GM23338 (cell line): ENCODE results near the gene TMEM185B. TPM values are rescaled to one million over a fixed set of nuclear protein-coding genes. Genes with fewer than 3 reads are reported as not detected.
A peak's percentile ranks its signal among the peaks of the same experiment; 100 is the strongest.

Experiments used
- ATAC-seq: fragments of 200-7000 bp; cut with Tn5 transposase; 3 replicates; pipeline ENCODE4 v1.9.1; 2020
- DNase-seq: peaks from one replicate; pipeline ENCODE4 v3.0.0-alpha.2; 2015; ENCODE audit warnings: low spot score
- H2AFZ ChIP-seq: fragments of 200-600 bp; sonication (generic); 2 replicates; pipeline ENCODE4 v1.8.0; 2016; ENCODE audit warnings: antibody characterized with exemption, mild to moderate bottlenecking, moderate library complexity
- H3F3A ChIP-seq: fragments of 200-600 bp; sonication (generic); replicated peaks from 2 replicates; pipeline ENCODE4 v1.8.0; 2017; ENCODE audit warnings: antibody characterized with exemption, mixed run types, low read depth
- H3K27ac ChIP-seq: fragments of 200-600 bp; sonication (generic); 2 replicates; pipeline ENCODE4 v1.6.1; 2016; ENCODE audit warnings: low read depth
- H3K27me3 ChIP-seq: fragments of 200-600 bp; sonication (generic); 2 replicates; pipeline ENCODE4 v1.8.0; 2016; ENCODE audit warnings: mild to moderate bottlenecking, mixed run types, moderate library complexity; ENCODE audit not compliant: insufficient read depth
- H3K36me3 ChIP-seq: fragments of 200-600 bp; sonication (generic); 2 replicates; pipeline ENCODE4 v1.8.0; 2016; ENCODE audit warnings: mild to moderate bottlenecking; ENCODE audit not compliant: insufficient read depth
- H3K4me1 ChIP-seq: fragments of 200-600 bp; sonication (generic); 2 replicates; pipeline ENCODE4 v1.8.0; 2016; ENCODE audit warnings: mild to moderate bottlenecking, moderate library complexity; ENCODE audit not compliant: insufficient read depth
- H3K4me2 ChIP-seq: fragments of 200-600 bp; sonication (generic); 2 replicates; pipeline ENCODE4 v1.7.1; 2017; ENCODE audit warnings: mixed run types
- H3K4me3 ChIP-seq: fragments of 200-600 bp; sonication (generic); 2 replicates; pipeline ENCODE4 v1.6.1; 2016; ENCODE audit warnings: mixed run types
- H3K79me2 ChIP-seq: fragments of 200-600 bp; sonication (generic); replicated peaks from 2 replicates; pipeline ENCODE4 v1.8.0; 2017; ENCODE audit warnings: mild to moderate bottlenecking; ENCODE audit not compliant: insufficient read depth
- H3K9me2 ChIP-seq: fragments of 200-600 bp; sonication (generic); 2 replicates; pipeline ENCODE4 v1.8.0; 2017; ENCODE audit not compliant: insufficient read depth
- H4K20me1 ChIP-seq: fragments of 200-600 bp; sonication (generic); replicated peaks from 2 replicates; pipeline ENCODE4 v1.8.0; 2017; ENCODE audit warnings: mild to moderate bottlenecking; ENCODE audit not compliant: insufficient read depth
- H3K27ac Mint-ChIP-seq: 2 replicates; pipeline ENCODE4 v1.8.0; 2020; ENCODE audit warnings: inconsistent platforms, mild to moderate bottlenecking, moderate library complexity, mixed read lengths
- H3K27me3 Mint-ChIP-seq: 3 replicates; pipeline ENCODE4 v1.8.0; 2022; ENCODE audit warnings: low read depth, mild to moderate bottlenecking, moderate library complexity, mixed read lengths, inconsistent platforms; ENCODE audit not compliant: insufficient read depth, poor library complexity
- H3K36me3 Mint-ChIP-seq: 3 replicates; pipeline ENCODE4 v1.8.0; 2021; ENCODE audit warnings: low read depth, mild to moderate bottlenecking, inconsistent platforms, moderate library complexity, mixed read lengths
- H3K4me1 Mint-ChIP-seq: 3 replicates; pipeline ENCODE4 v1.8.0; 2020; ENCODE audit warnings: mild to moderate bottlenecking, inconsistent platforms, mixed read lengths
- H3K4me3 Mint-ChIP-seq: 3 replicates; pipeline ENCODE4 v1.8.0; 2021; ENCODE audit warnings: moderate library complexity, mild to moderate bottlenecking, inconsistent platforms, mixed read lengths
- H3K9me3 Mint-ChIP-seq: 3 replicates; pipeline ENCODE4 v1.8.0; 2020; ENCODE audit warnings: moderate library complexity, mild to moderate bottlenecking, inconsistent platforms, mixed read lengths
- CREB1 ChIP-seq: fragments of 250-450 bp; sonication (Bioruptor Pico); IDR thresholded peaks from 2 replicates; pipeline ENCODE4 v1.5.0; 2020; ENCODE audit warnings: low read depth, mild to moderate bottlenecking, moderate library complexity
- CTCF ChIP-seq, 2 experiments: fragments of 200-600 bp in 1 of 2; sonication (generic) in 1 of 2; conservative IDR thresholded peaks; 2 replicates each; pipeline versions ENCODE4 v1.5.1 to v1.6.1; 2016 to 2017; ENCODE audit warnings: antibody characterized with exemption in 2 of 2, low read depth in 2 of 2, mild to moderate bottlenecking in 2 of 2, moderate library complexity in 1 of 2
- EZH2 ChIP-seq: fragments of 200-600 bp; sonication (generic); IDR thresholded peaks from one replicate; pipeline ENCODE4 v1.8.0; 2017; ENCODE audit warnings: antibody characterized with exemption, mild to moderate bottlenecking, low read depth; ENCODE audit not compliant: unreplicated experiment
- EZH2phosphoT487 ChIP-seq: fragments of 200-600 bp; sonication (generic); IDR thresholded peaks from one replicate; pipeline ENCODE4 v1.8.1; 2018; ENCODE audit warnings: antibody characterized with exemption; ENCODE audit not compliant: unreplicated experiment
- NANOG ChIP-seq: IDR thresholded peaks from 2 replicates; pipeline ENCODE4 v1.6.1; 2016; ENCODE audit warnings: antibody characterized with exemption, borderline replicate concordance
- POLR2AphosphoS5 ChIP-seq: IDR thresholded peaks from 2 replicates; pipeline ENCODE4 v1.6.1; 2016; ENCODE audit warnings: antibody characterized with exemption, low read depth
- STAT1 ChIP-seq: IDR thresholded peaks from one replicate; pipeline ENCODE4 v1.6.1; 2016; ENCODE audit warnings: antibody characterized with exemption; ENCODE audit not compliant: unreplicated experiment
- ZNF114 ChIP-seq: fragments of 250-450 bp; sonication (Bioruptor Pico); IDR thresholded peaks from 2 replicates; pipeline ENCODE4 v1.5.0; 2020; ENCODE audit warnings: mild to moderate bottlenecking, moderate library complexity
- ZNF331 ChIP-seq: fragments of 250-450 bp; sonication (Bioruptor Pico); IDR thresholded peaks from 2 replicates; pipeline ENCODE4 v1.5.0; 2020; ENCODE audit warnings: low read depth, mild to moderate bottlenecking, moderate library complexity
- ZNF462 ChIP-seq: fragments of 250-450 bp; sonication (Bioruptor Pico); IDR thresholded peaks from 2 replicates; pipeline ENCODE4 v1.5.0; 2020; ENCODE audit warnings: mild to moderate bottlenecking, moderate library complexity
- long read RNA-seq: library from polyadenylated mRNA; unstranded; transcript quantifications from one replicate; pipeline ENCODE4 v2.0.0, GENCODE V29; 2020; ENCODE audit not compliant: unreplicated experiment
- polyA plus RNA-seq: library from polyadenylated mRNA; unstranded; fragments of >200 nt; fragmentation: Nextera tagmentation; extraction: Ambion mirVana; gene quantifications from 2 replicates; pipeline ENCODE4 v1.2.1, GENCODE V29; 2016
- total RNA-seq: library from RNA; depleted of rRNA; stranded (reverse); fragments of >200 nt; shearing (Covaris generic); gene quantifications from 2 replicates; pipeline ENCODE4 v1.2.3, GENCODE V29; 2014; rRNA removed
- TF ChIP-seq, protein P1 (sequence below): IDR thresholded peaks from 2 replicates; pipeline ENCODE4 v1.6.1; 2016; ENCODE audit warnings: antibody characterized with exemption
- TF ChIP-seq, protein P2 (sequence below): IDR thresholded peaks from one replicate; pipeline ENCODE4 v1.6.1; 2018; ENCODE audit warnings: antibody characterized with exemption; ENCODE audit not compliant: unreplicated experiment

The TMEM185B gene
- total RNA-seq = 15.2 and 24.4 TPM in 2 replicates
- 3.9 and 6.1 TPM in 2 replicates for polyA plus RNA-seq
- long read RNA-seq, transcript TMEM185B-201 (1 exons, 2,131 nt) = major isoform, 11 of 11 reads
- long read RNA-seq, partial matches to known transcripts = 0 of 11 reads
- long read RNA-seq, other reads (novel, unspliced or antisense) = 0 of 11 reads

DNA sequence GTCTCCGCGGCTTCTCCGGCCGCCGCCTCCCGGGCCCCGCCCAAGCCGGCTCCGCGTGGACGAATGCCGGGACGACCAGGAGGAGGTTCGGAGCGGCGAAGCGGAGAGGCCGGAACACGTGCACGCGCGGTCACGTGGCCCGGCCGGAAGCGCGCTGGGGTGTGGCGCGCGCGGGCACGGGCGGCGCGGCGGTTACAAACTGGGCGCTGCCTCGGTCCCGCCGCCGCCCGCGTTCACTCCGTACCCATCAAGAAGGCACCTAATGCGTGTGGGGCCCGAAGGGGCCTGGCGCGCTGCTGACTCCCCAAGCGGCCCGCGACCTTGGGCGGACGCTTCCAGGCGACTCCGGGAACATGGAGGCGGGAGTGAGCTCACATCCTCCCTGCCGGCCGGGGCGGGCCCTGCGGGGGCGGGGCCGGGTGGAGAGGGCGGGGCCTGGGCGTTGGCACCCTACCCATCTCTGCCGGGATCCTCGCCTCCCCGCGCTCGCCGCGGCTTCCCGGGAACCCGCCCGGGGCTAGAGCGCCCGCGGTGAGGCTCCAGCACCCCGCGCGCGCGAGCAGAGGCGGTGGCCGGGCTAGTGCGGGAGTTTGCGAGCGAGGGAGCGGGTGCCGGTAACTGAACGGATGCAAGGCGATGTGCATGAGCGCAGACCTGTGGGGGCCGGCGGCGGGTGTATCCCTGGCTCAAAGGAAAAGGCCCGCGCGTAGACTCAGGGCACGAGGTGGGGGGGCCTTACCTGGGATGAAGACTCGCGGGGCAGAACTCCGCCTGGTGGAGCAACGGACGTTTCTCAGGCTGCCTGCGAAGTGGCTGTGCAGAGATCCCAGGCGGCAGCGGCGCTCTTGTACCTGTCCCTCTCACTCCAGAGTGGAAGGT, at the start of gene TMEM185B:
TMEM185B (minus strand) TSS at position 367 of the 879 bp plus-strand sequence. CDS start 424 bp downstream, outside the sequence.
- Histone ChIP-seq H3K4me2 (peak within 1 kb of the TSS; percentile 86), H2AFZ (peak within 1 kb of the TSS; percentile 97), H3K4me1 (no peaks in the 10 kb centered on the region; the same call in 1 of the 2 replicates), H3F3A (no peaks in the 10 kb centered on the region), H4K20me1 (peaks cover 11% of the 10 kb centered on the region; the same call in 1 of the 2 replicates), H3K27ac (no peak within 1 kb of the TSS), H3K9me2 (peaks cover 6% of the 10 kb centered on the region; the same call in 1 of the 2 replicates), H3K27me3 (peaks cover 29% of the 10 kb centered on the region), H3K4me3 (peak within 1 kb of the TSS; percentile 66), H3K36me3 (no peaks in the 10 kb centered on the region; the same call in 1 of the 2 replicates), H3K79me2 (peaks cover 14% of the 10 kb centered on the region)
- Mint-ChIP-seq H3K9me3 (peaks cover 13% of the 10 kb centered on the region), H3K4me3 (peak within 1 kb of the TSS; percentile 76), H3K36me3 (peaks cover 20% of the 10 kb centered on the region), H3K27ac (no peak within 1 kb of the TSS), H3K4me1 (peaks cover 18% of the 10 kb centered on the region), H3K27me3 (peaks cover 36% of the 10 kb centered on the region)
- DNase-seq (peak; percentile 83), ATAC-seq (peak; percentile 89)
- TF ChIP-seq EZH2phosphoT487 = no peak
- TF ChIP-seq ZNF114 (CRISPR knock-in tag) = no peak
- TF ChIP-seq CTCF (conservative IDR thresholded peaks at IDR 0.05; ENCODE audit: low read depth in 2 of 2) = peak; percentile 13 to 28; a peak in 3 of 4 replicates
- TF ChIP-seq EZH2 = no peak
- TF ChIP-seq, protein P1, sequence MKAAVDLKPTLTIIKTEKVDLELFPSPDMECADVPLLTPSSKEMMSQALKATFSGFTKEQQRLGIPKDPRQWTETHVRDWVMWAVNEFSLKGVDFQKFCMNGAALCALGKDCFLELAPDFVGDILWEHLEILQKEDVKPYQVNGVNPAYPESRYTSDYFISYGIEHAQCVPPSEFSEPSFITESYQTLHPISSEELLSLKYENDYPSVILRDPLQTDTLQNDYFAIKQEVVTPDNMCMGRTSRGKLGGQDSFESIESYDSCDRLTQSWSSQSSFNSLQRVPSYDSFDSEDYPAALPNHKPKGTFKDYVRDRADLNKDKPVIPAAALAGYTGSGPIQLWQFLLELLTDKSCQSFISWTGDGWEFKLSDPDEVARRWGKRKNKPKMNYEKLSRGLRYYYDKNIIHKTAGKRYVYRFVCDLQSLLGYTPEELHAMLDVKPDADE = no peak
- peak; percentile 45; the same call in 1 of the 2 replicates for TF ChIP-seq CREB1 (CRISPR knock-in tag)
- peak; percentile 60; the same call in 1 of the 2 replicates for TF ChIP-seq POLR2AphosphoS5
- TF ChIP-seq, protein P2, sequence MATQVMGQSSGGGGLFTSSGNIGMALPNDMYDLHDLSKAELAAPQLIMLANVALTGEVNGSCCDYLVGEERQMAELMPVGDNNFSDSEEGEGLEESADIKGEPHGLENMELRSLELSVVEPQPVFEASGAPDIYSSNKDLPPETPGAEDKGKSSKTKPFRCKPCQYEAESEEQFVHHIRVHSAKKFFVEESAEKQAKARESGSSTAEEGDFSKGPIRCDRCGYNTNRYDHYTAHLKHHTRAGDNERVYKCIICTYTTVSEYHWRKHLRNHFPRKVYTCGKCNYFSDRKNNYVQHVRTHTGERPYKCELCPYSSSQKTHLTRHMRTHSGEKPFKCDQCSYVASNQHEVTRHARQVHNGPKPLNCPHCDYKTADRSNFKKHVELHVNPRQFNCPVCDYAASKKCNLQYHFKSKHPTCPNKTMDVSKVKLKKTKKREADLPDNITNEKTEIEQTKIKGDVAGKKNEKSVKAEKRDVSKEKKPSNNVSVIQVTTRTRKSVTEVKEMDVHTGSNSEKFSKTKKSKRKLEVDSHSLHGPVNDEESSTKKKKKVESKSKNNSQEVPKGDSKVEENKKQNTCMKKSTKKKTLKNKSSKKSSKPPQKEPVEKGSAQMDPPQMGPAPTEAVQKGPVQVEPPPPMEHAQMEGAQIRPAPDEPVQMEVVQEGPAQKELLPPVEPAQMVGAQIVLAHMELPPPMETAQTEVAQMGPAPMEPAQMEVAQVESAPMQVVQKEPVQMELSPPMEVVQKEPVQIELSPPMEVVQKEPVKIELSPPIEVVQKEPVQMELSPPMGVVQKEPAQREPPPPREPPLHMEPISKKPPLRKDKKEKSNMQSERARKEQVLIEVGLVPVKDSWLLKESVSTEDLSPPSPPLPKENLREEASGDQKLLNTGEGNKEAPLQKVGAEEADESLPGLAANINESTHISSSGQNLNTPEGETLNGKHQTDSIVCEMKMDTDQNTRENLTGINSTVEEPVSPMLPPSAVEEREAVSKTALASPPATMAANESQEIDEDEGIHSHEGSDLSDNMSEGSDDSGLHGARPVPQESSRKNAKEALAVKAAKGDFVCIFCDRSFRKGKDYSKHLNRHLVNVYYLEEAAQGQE = no peak
- TF ChIP-seq NANOG = no peak
- TF ChIP-seq ZNF462 (CRISPR knock-in tag) = no peak
- TF ChIP-seq STAT1 = no peak
- TF ChIP-seq ZNF331 = no peak
